ENCODE measurements around the gene SMURF1.
"Not testable (repeated sequence)": the region's sequence is repeated elsewhere in the genome, so short reads cannot be mapped to it uniquely, and the experiment has no call there.

SMURF1 gene
- total RNA-seq: 73.3 to 75.8 reads per million in 2 donors

GRCh38 chr7:99143853-99144672 lies at the start of gene SMURF1:
SMURF1 (minus strand) TSS chr7:99144108; CDS start chr7:99143780, 328 bp downstream.
- DNase-seq: peak; percentile 65

GRCh38 chr7:99191869-99192596 lies 48.1 kb upstream of the SMURF1 start:
- DNase-seq: no peak

- DNase-seq: no peak
Observed at GRCh38 chr7:99190359-99191009, 46.6 kb upstream of the SMURF1 start.

- no peak for DNase-seq
Observed at GRCh38 chr7:99189222-99189621, 45.3 kb upstream of the SMURF1 start.

- no peak for DNase-seq
Observed at GRCh38 chr7:99188221-99188620, 44.3 kb upstream of the SMURF1 start.

- no peak for DNase-seq
Observed at GRCh38 chr7:99184532-99185218, 40.8 kb upstream of the SMURF1 start.

- no peak for DNase-seq
Observed at GRCh38 chr7:99180067-99180650, 36.3 kb upstream of the SMURF1 start.

GRCh38 chr7:99177165-99177564 lies 33.3 kb upstream of the SMURF1 start:
- no peak for DNase-seq

- no peak for DNase-seq
Observed at GRCh38 chr7:99173787-99174186, 29.9 kb upstream of the SMURF1 start.

GRCh38 chr7:99171731-99172130 lies 27.8 kb upstream of the SMURF1 start:
- DNase-seq: no peak

- no peak for DNase-seq
Observed at GRCh38 chr7:99170730-99171074, 26.8 kb upstream of the SMURF1 start.

- DNase-seq: no peak
Observed at GRCh38 chr7:99170065-99170729, 26.3 kb upstream of the SMURF1 start.

- DNase-seq: no peak
Observed at GRCh38 chr7:99167072-99167471, 23.2 kb upstream of the SMURF1 start.

GRCh38 chr7:99165816-99166215 lies 21.9 kb upstream of the SMURF1 start:
- no peak for DNase-seq

- not testable (repeated sequence) for DNase-seq
Observed at GRCh38 chr7:99163669-99164068, 19.8 kb upstream of the SMURF1 start.

GRCh38 chr7:99156649-99157048 lies 12.7 kb upstream of the SMURF1 start:
- no peak for DNase-seq

GRCh38 chr7:99155211-99155610 lies 11.3 kb upstream of the SMURF1 start:
- DNase-seq: no peak

- DNase-seq: no peak
Observed at GRCh38 chr7:99146979-99147378, 3.1 kb upstream of the SMURF1 start.

GRCh38 chr7:99143521-99143852 lies 421 bp downstream of the SMURF1 start:
- DNase-seq: peak; percentile 64

GRCh38 chr7:99142727-99143520 lies 984 bp downstream of the SMURF1 start:
- peak; percentile 26 for DNase-seq

Measured in activated gamma-delta T cell (primary cell).